Activated CD8-positive, alpha-beta memory T cell treated with anti-CD3 and anti-CD28 coated beads, Interleukin-2, amount 50 U/mL, for 1 hour (primary cell): Measurements from ENCODE around the gene EXOC6B.
A peak's percentile ranks its signal among the peaks of the same experiment; 100 is the strongest.

Source experiments
- DNase-seq: peaks from one replicate; pipeline ENCODE4 v3.0.0-alpha.2; 2020; ENCODE audit errors: extremely low read depth

EXOC6B gene

GRCh38 chr2:72825257-72826155, at the start of gene EXOC6B:
Gene EXOC6B, minus strand, starts transcription at chr2:72826033.
- peak; percentile 67 for DNase-seq

- DNase-seq: no peak
Observed at GRCh38 chr2:72871880-72872279, 46.0 kb upstream of the EXOC6B start.

DNA sequence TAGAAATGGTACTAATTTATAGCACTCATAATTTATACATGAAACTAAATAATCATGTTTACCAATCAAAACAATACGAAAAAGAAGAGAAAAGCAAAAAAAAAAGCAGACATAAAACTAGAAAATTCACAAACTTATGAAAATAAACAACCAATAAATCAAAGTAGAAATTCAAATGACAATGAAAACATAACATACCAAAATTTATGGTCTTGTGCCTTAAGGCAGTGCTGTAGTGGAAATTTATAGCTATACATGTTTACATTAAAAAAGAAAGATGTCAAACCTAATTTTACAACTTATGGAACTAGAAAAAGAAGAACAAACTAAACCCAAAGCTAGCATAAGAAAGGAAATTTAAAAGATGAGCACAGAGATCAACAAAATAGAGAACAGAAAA, 45.2 kb upstream of the EXOC6B start:
- DNase-seq: no peak

DNA sequence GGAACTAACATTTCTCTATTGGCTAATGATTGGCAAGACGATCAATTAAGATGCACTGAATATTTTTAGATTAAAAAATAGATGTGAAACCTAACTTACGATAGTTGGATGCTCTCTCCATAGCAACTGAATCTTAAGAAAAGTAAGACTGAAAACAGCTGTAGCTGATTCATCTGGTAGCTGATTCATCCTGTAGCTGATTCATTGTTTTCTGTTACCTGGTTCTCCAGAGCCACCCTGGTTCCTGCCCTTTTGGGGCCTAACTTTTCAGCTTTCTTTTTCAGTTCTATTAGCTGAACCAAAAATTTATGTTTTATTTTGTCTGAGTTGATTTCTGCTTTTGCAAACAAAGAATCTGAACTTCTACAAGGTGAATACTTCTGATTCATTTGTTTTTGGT, 38.7 kb upstream of the EXOC6B start:
- DNase-seq: no peak

- DNase-seq: no peak
Observed at GRCh38 chr2:72863046-72863445, 37.2 kb upstream of the EXOC6B start.

- DNase-seq: peak; percentile 58
Observed at GRCh38 chr2:72862239-72862988, 36.6 kb upstream of the EXOC6B start.

- DNase-seq: peak; percentile 40
Observed at GRCh38 chr2:72859831-72860262, 34.0 kb upstream of the EXOC6B start.

- no peak for DNase-seq
Observed at GRCh38 chr2:72851333-72851732, 25.5 kb upstream of the EXOC6B start.

DNA sequence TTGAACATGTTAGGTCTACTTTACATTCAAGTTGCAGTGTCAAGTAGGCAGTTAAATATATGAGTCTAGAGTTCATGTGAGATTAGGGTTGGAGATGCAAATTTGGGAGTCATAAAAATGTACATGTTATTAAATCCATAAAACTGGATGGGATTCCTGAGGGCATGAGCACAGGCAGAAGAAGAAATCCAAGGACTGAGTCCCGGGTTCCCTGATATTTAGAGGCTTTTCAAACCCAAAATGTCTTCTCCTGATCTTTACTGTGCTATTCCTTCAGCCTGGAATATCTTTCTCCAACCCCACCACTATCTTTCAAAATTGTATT, 23.3 kb upstream of the EXOC6B start:
- no peak for DNase-seq

DNA sequence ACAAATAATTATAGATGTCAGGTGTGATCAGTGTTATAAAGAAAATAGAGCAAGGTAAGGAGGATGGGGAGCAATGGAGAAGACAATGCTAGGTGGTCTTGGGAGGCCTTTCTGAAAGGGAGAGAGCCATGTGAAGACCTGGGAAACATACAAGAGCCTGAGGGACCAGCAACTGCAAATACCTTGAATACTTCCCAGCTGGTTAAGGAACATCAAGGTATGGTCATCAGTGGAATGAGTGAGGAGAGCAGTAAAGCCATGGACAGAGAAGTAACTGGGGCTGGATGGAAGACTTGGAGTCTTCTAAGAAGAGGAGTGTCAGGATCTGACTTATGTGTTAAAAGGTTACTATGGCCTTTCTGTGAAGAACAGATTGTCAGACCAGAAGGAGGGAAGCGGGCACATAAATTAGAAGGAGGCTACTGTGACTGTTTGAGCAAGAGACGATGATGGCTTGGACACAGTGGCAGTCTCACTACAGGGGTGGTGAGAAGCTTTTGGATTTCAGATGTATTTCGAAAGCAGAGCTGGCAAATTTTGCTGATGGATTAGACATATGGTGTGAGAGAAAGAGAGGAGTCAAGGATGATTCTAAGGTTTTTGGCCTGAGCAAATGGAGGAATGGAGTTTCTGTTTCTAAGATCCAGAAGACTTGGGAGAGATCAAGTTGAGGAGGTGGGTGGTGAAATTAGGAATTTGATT, 22.8 kb upstream of the EXOC6B start:
- no peak for DNase-seq

DNA sequence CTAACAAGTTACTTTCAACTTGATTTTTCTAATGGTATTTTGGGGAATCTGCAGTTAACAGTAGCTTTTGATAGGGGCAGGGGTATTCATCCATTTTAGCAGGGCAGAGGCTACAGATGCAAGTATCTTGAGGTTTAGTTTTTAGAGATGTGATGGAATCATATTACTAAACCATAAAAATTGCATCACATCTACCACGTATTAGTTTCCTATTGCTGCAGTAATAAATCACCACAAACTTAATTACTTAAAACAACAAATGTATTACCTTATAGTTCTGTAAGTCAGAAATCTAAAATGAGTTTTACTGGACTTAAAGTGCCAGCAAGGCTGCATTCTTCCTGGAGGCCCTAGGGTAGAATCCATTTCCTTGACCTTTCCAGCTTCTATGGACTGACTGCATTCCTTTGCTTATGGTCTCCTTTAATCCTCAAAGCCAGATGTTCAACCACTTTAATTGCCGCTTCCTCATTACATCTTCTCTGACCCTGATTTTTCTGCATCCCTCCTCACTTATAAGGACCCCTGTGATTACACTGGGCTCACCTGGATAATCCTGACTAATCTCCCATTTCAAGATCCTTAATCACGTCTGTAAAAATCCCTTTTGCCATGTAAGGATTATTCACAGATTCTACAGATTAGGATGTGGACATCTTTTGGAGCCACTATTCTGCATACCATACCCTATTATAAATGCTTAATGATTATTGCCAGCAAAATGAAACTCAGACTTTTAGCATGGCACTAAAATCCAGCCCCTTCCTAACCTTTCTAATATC, 21.9 kb upstream of the EXOC6B start:
- DNase-seq: no peak

- no peak for DNase-seq
Observed at GRCh38 chr2:72846171-72847095, 20.6 kb upstream of the EXOC6B start.

DNA sequence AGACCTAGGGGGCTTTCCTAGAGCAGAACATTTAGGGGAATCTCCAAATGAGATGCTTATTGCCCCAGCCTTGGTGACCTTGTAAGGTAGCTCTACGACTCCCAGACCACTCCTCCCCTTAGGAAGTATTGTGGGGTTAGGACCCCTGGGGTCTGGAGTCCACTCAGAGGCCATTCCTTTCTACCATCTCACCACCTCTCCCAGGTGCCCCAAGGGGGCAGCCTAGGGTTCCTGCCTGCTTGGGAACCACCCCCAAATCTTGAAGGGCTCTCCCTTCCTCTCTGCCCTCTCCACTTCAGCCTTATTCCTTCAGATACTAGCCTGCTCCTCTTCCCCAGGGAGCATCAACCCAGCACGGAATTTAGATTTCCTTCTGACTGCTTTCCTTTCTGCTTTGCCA, 17.5 kb upstream of the EXOC6B start:
- DNase-seq: no peak

GRCh38 chr2:72841462-72842125, 15.8 kb upstream of the EXOC6B start:
- DNase-seq: no peak

GRCh38 chr2:72840066-72840465, 14.2 kb upstream of the EXOC6B start:
- no peak for DNase-seq

GRCh38 chr2:72837171-72837570, 11.3 kb upstream of the EXOC6B start:
- DNase-seq: no peak

GRCh38 chr2:72835403-72835802, 9.6 kb upstream of the EXOC6B start:
- DNase-seq: no peak

- no peak for DNase-seq
Observed at GRCh38 chr2:72834596-72834995, 8.8 kb upstream of the EXOC6B start.

GRCh38 chr2:72833084-72833714, 7.4 kb upstream of the EXOC6B start:
- DNase-seq: no peak

DNA sequence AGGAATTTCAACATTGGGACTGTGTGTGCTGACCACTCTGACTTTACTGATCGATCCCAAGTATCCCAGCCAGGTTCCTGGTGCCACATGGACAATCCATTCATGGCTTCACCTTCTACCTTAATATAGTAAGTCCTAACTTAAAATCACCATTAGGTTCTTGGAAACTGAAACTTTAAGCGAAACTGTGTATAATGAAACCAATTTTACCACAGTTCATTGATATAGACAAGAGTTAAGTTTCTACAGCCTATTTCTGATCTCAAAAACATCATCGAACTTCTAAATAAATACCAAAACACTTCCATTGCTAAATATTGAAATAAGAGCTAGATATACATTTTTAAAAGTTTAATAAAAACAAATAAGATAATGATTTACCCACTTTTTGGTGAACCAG, 4.4 kb upstream of the EXOC6B start:
- no peak for DNase-seq
